ENCODE data around the gene TNNI2.

Gene TNNI2

GRCh38 chr11:1855886-1856265 is 17.1 kb downstream of the TNNI2 start:
- no peak for DNase-seq (ENCODE audit: low read depth)
- H3K4me3 ChIP-seq (ENCODE audit: low read length): no peak overlapping the region
- no peak for TF ChIP-seq CTCF (conservative IDR thresholded peaks at IDR 0.05; ENCODE audit: low read depth, low read length)

GRCh38 chr11:1856306-1857005 is 17.7 kb downstream of the TNNI2 start:
- no peak for TF ChIP-seq CTCF (conservative IDR thresholded peaks at IDR 0.05; ENCODE audit: low read depth, low read length)
- no peak for DNase-seq (ENCODE audit: low read depth)
- H3K4me3 ChIP-seq (ENCODE audit: low read length): no peak overlapping the region

- no peak for TF ChIP-seq CTCF (conservative IDR thresholded peaks at IDR 0.05; ENCODE audit: low read depth, low read length)
- no peak for DNase-seq (ENCODE audit: low read depth)
- no peak overlapping the region for H3K4me3 ChIP-seq (ENCODE audit: low read length)
These were observed 18.3 kb downstream of the TNNI2 start for GRCh38 chr11:1857064-1857463.

GRCh38 chr11:1858154-1858553 is 19.4 kb downstream of the TNNI2 start:
- no peak overlapping the region for H3K4me3 ChIP-seq (ENCODE audit: low read length)
- DNase-seq (ENCODE audit: low read depth): no peak
- TF ChIP-seq CTCF (conservative IDR thresholded peaks at IDR 0.05; ENCODE audit: low read depth, low read length): no peak

DNA sequence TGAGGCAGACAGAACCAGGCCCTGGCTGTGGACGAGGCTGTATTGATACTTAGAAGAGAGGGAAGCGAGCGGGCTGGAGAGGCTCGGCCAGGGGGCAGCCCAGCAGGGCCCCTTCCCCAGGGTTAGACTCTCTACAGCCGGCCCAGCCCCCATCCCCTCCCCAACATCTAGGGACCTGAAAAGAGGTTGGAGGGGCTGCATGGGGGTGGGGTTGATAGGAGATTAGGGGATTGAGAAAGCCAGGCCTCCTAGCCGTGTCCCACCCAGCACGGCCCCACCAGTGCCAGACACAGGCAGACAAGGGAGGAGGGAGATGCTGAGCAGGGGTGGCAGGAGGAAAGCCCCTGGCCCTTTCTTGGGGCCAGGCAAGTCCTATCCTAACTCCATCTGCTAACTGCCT is 19.8 kb downstream of the TNNI2 start:
- DNase-seq (ENCODE audit: low read depth): no peak
- TF ChIP-seq CTCF (conservative IDR thresholded peaks at IDR 0.05; ENCODE audit: low read depth, low read length): no peak
- H3K4me3 ChIP-seq (ENCODE audit: low read length): no peak overlapping the region

DNA sequence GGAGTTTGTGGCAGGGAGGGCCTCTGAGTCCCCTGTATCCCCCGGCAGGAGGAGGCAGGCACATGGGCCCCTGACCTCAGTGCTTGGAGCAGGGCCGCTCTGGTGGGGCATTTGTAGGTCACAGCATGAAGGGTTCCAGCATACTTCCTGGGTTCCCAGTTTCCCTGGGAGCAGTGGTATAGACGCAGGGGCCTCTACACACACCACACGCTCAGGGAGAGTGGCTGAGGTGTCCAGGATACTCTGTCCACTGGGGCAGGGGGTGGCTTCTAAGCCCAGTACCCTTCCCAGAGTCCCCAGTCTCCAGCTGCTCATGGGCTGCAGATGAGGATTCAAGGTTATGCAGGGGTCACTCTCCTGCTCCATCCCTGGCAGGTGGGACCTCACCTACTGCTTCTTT is 20.2 kb downstream of the TNNI2 start:
- H3K4me3 ChIP-seq (ENCODE audit: low read length): no peak overlapping the region
- DNase-seq (ENCODE audit: low read depth): no peak
- TF ChIP-seq CTCF (conservative IDR thresholded peaks at IDR 0.05; ENCODE audit: low read depth, low read length): no peak

DNA sequence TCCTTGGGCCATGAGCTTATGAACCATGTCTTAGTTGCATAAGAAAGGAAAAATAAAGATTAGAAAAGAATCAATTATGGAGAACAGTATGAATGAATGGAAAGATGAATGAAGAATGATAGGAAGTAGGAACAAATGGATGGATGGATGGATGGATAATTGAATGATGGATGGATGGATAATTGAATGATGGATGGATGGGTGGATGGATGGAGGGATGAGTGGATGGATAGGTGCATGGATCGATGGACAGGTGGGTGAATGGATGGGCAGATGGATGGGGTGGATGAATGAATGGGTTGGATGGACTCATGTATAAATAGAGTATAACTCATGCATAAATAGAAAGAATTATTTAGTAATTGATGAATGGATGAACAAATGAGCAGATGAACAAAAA is 21.3 kb downstream of the TNNI2 start:
- no peak for TF ChIP-seq CTCF (conservative IDR thresholded peaks at IDR 0.05; ENCODE audit: low read depth, low read length)
- H3K4me3 ChIP-seq (ENCODE audit: low read length): no peak overlapping the region
- no peak for DNase-seq (ENCODE audit: low read depth)
